HG02870 (cell line): ENCODE measurements around the gene QSOX2.
"Not testable (repeated sequence)": the region's sequence is repeated elsewhere in the genome, so short reads cannot be mapped to it uniquely, and the experiment has no call there.

Source experiments
- ATAC-seq: cut with Tn5 transposase; IDR thresholded peaks from one replicate; pipeline ENCODE4 v1.9.1; 2021; ENCODE audit warnings: mild to moderate bottlenecking, moderate library complexity; ENCODE audit not compliant: unreplicated experiment

Gene QSOX2

DNA sequence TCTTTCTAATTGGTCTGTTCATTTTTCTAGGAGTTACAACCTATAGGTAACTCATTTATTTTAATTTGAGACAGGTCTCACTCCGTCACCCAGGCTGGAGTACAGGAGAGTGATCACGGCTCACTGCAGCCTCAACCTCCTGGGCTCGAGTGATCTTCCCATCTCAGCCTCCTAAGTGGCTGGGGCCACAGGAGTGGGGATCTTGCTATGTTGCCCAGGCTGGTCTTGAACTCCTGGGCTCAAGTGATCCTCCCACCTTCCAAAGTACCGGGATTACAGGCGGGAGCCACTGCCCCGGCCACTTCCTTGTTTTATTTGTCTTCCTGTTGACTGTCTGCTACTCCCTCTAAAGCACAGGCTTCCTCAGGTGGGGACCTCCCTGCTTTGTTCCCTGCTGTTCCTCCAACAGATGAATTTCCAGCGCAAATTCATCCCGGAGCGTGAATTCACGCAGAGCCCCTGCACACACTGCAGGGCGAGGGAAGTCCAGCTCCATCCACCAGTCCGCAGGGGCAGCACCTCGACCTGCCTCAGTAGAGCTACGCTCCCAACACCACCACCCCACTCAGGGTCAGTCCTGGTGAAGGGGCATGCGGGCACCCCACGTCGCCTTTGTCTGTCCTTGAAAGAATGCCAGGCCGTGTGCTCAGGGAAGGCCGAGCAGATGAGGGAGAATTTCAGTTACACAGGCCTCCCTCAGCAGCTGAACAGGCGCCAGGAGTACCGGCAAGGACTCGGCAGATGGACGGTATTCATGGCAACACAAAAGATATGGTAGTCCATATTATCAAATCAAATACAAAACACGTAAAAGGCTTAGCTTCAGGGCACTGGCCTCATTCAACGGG, 6.3 kb downstream of the QSOX2 start:
- no peak for ATAC-seq

DNA sequence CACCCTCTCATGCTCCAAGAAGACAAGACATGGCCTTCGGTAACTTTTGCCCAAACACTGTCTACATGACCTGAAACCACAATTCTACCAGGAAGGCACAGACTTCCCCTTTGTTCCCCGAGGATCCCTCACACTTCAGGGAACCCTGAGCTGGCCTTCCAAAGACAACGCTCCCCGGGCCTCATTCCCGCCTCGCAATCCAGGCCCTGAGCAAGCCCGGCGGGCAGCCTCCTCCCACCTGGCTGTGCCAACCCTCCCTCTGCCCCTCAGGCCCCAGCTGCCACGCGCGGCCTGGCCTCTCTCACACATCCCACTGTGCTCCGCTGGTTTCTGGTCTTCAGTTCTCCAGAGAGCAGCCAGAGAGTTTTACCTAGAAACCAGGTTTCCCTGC, 7.3 kb downstream of the QSOX2 start:
- ATAC-seq, result no peak

DNA sequence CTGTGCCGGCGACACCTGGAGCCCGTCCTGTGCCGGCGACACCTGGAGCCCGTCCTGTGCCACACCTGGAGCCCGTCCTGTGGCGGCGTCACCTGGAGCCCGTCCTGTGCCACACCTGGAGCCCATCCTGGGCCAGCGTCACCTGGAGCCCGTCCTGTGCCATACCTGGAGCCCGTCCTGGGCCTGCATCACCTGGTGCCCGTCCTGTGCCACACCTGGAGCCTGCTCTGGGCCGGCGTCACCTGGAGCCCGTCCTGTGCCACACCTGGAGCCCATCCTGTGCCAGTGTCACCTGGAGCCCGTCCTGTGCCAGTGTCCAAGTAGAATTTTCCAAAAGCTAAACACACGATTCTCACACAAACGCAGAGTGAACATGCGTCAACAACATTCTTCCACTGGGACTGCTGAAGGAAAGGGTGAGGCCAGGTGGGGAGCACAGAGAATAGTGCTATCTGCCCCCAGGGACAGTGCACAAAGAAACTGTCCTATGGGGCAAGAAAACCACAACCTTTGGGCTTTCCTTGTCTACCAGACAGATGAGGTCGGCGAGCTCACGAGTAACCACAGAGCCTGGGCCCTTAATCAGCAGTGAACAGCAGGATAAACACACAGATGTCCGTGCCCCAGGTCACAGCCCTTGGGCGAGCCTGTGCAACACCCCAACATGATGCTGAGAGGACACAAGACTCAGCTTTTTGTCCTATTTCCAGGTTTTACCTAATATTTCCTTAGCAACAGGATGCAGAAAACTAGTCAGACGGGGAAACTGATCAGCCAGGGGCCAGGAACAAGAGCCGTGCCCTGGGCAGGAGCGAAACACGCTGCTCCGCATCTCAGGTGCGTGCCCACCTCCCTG, 7.9 kb downstream of the QSOX2 start:
- no peak for ATAC-seq

DNA sequence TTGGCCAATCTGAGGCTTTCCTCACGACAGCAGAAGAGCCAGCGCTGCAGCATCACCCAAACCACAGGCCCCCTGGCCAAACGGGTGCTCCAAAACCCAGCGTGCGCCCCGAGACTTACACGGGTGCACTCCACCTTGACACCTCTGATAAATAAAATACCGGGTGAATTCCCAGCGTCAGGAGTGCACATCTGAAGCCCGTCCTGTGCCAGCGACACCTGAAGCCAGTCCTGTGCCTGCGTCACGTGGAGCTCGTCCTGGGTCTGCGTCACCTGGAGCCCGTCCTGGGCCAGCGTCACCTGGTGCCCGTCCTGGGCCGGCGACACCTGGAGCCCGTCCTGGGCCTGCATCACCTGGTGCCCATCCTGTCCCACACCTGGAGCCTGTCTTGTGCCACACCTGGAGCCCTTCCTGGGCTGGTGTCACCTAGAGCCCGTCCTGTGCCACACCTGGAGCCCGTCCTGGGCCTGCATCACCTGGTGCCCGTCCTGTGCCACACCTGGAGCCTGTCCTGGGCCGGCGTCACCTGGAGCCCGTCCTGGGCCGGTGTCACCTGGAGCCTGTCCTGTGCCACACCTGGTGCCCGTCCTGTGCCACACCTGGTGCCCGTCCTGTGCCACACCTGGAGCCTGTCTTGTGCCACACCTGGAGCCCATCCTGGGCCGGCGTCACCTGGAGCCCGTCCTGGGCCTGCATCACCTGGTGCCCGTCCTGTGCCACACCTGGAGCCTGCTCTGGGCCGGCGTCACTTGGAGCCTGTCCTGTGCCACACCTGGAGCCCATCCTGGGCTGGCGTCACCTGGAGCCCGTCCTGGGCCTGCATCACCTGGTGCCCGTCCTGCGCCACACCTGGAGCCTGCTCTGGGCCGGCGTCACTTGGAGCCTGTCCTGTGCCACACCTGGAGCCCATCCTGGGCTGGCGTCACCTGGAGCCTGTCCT, 8.9 kb downstream of the QSOX2 start:
- ATAC-seq, result not testable (repeated sequence)

DNA sequence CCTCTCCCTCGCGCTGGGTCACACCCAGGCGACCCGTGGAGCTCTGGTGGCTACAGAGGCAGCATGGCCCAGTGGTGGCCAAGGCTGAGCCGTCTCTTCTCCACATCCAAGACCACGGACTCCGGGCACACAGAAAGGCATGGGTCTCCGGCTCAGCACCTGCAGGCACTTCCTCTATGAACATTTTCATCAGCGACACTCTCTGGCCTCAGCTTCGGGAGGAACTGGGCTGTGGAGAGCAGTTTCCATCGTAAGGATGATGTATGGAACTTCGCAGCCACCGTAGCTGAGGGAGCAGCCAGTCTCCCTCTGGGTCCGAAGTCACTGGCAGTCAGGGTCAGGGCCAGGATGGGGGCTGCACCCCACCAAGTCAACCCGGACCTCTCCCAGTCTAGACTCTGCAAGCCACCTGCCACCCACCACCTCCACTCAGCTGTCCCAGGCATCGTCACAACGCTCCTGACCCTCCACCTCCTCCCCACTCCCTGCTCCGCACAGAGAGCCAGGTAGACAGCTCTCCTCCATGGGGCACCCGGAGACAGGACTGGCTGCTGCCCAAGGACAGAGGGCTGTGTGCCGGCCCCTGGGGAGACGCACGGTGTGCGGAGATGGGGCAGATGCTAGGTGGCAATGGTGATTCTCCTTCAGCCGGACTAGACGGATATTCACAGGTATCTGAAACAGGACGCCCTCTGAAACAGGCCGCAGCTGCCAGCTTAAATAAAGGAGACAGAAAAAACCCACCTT, 9.7 kb downstream of the QSOX2 start:
- no peak for ATAC-seq

DNA sequence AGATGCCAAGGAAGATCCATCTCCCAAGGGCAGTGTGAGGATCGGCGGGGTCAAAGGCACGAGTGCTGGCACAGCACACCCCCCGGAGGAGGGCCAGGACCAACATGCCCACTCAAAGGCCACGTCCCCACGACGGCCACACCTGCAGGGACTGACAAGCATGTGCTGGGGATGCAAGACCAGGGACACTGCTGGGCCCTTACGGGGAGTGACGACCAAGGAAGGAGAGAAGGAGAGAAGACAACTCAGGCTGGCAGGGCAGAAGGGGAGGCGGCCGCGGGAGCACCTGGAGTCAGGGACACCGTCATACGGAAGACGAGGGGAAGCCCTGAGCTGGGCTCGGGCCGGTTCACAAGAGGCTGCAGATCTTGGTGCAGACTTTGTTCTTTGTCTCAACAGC, 10.4 kb downstream of the QSOX2 start:
- no peak for ATAC-seq

DNA sequence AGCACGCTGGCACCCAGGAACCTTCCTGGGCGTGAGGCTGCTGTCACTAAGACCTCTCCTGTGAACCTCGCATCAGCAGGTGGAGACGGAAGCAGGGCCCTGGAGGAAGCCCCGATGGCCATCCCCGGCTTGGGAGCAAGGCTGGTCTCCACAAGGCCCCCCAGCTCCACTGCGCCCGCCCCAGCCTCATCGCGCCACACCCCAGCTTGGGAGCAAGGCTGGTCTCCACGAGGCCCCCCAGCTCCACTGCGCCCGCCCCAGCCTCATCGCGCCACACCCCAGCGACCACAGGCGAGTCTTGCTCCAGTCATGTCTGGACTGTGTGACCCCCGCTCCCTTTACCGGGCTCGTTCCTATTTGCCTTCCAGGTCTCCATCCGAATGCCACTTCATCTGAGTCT, 11.0 kb downstream of the QSOX2 start:
- ATAC-seq, result no peak

DNA sequence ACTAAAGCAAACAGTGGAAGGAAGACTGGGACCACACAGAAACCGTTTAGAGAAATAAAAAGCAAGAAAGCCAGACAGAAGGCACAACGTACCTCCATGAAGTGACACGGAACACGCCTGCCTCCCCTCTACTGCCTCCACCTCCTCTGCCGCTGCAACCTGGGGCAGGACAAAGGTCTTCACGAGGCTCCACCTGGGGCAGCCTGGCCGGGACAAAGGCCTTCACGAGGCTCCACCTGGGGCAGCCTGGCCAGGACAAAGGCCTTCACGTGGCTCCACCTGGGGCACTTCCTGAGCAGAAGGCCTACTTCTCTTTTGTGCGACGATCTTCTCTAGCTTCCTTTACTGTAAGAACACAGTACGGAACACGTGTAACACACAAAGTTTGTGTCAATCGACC, 11.7 kb downstream of the QSOX2 start:
- ATAC-seq, result no peak

DNA sequence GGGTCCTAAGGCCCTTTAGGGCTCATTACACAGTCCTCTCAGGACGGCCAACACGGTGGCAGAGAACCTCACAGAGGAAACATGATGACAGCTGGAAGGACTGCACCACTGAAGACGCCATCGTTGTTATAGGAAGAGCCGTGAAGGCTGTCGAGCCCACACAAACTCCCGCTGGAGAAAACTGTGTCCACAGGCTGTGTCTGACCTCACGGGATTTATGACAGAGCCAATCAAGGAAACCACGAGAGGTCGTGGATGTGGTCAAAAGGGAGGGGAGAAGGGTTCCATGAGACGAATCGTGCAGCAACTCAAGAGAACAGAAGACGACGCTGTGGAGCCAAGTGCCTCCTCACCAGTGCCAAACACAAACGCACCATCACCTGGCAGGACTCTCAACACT, 12.2 kb downstream of the QSOX2 start:
- ATAC-seq, result no peak

DNA sequence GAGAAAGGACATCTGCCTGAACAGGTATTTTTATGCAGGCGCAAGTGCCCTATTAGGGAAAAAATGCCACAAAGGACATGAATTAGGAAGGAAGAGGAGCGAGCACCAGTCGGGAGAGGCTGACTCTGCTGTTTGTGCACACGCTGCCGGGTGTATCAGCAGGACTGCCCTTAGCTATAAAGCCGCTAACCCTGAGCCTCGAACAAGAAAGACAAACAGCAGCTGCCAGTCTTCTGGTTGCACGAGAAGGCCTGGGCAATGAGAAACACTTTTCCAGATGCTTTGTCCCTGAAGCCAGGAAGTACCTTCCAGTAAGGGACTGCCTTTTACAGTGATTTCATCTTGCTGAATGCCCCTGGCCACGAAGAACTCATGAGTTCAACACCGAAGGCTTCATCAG, 12.6 kb downstream of the QSOX2 start:
- ATAC-seq, result no peak

DNA sequence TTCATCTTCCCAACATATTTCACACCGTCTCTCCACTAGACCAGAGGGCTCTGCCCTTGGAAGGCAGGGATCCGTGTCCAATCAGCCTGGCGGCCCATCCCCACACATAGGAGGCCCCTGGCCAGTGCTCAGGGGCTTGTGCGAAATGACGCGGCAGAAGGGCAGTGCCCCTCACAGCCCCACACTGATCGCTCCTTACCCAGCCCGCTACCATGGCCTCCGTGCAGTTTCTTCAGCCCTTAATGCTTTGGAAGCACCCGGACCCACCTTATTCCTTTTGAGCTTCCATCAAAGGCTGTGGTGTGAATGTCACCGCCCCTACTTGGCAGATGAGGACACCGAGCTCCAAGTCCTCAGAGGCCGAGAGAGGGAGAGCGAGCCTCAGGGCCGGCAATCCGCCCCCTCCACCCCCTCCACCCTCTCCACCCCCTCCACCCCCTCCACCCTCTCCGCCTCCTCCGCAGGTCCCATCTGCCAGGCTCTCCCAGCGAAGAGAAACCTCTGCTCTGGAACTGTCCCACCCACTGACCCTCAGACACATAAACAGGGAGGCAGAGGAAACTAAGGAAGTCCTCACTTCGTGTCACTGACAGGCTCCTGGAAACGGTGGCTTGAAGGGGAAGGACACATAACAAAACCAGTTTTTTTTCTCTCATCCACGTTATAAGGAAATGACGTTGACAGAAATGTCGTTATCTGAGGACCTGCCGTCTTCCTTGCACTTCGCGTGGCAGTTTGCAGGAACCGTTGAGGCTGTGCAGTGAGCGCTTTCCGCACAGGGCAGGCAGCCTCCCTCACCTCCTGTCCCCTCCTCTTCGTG, 13.9 kb downstream of the QSOX2 start:
- ATAC-seq, result no peak

DNA sequence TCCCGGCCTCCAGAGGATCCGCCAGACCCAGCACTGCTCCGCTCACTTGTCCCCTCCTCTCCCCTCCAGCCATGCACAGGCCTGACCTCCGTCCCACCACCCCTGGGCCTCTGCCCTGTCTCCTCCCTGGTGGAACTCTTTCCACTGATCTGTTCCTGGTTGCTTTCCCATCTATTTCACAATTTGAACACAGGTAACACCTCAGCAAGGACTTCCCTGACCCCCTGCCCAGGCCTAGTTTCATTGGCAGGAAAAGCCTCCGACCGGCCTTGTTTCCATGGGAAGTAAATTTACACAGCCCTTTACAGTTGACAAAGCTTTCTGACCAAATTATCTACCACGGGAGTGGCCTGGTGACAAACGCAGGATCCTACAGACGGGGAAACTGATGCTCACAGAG, 14.8 kb downstream of the QSOX2 start:
- no peak for ATAC-seq

DNA sequence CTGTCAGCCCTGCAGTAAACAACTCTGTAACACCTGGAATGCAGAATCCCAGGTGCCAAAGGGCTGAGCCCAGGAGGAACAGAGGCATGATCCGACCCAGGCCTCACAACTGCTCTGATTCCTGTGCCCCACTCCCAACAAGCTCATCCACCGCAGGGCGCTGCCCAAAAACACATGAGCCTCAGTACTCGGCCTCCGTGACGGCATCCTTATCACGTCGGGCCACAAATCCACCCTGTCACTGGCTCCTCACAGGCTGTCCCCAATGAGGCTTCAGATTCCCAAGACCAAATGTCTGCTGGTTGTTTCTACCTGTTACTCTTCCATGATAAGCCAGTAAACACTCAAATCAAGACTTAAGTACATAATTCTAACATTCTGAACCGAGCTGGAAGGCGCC, 15.2 kb downstream of the QSOX2 start:
- no peak for ATAC-seq

DNA sequence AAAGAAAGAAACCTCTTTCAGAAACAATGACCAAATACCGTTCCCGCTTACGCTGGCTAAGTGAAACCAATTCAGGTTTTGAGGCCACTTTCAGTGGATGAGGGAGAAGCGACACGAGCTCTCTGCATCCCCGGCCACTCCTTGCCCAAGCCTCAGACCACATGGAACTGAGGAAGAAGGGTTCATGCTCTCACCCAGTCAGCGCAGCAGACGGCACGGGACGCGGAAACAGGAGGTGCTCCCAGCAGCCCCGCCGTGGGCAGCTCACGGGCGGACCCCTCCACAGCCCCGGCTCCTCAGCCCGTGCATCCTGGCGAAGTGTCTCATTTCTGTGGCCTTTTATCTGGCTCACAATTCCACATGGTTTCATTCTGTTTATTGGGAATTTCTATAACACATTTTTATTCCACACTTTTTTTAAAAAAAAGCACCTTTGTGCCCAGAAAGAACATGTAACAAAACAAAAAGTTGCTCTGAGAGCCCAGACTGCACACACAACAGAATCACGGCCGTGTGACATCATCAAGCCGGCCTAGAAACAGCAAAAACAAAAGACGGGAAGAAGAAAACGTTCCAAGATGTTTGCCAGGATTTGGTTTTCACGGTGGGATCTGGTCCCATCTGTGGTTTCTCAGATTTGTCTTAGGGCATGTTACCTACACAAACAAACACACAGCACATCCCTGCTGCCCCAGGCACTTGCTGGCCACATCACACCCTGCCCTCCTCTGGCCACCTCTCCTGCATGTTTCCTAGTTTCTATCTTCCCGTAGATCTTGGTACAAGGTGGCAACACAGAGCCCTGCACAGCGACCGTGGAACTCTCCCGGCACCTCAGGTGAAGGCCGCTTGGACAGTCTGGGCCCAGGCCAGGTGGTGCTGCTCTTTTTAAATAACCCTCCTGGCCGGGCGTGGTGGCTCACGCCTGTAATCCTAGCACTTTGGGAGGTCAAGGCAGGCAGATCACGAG, 16.2 kb downstream of the QSOX2 start:
- ATAC-seq, result no peak

DNA sequence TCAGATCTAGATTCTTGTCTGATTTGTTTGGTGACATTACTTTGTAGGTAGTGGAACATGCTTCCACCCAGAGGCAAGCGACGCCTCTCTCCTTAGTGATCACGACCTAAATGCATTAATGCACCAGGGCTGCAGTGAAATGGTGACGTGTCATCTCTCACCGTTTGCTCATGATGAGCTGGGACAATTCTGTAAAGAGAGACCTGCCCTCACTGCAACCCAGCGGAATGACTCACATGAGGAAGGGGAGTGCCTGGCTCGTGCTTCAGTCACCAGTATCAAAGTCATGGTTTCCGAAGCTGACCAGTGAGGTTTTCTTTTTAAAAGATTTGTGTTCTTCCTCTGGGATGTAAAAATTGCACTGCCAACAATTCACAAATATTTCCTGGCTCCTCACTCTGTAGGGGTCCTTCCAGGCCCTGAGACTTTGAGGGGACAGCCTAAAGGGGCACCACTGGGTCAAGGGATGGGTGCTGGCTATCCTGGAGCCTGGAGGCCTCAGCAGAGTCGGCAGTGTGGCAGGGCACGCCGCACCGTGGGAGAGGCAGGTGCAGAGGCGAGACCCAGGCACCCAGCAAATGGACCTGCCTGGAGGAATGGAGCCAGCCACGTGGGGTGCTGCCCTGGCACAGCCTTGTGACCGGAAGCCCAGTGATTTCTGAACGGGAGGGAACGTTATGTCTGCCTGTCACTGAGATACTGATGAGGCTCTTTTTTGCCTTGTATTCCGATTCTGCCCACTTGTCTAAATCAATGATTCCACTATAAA, 17.3 kb downstream of the QSOX2 start:
- no peak for ATAC-seq

DNA sequence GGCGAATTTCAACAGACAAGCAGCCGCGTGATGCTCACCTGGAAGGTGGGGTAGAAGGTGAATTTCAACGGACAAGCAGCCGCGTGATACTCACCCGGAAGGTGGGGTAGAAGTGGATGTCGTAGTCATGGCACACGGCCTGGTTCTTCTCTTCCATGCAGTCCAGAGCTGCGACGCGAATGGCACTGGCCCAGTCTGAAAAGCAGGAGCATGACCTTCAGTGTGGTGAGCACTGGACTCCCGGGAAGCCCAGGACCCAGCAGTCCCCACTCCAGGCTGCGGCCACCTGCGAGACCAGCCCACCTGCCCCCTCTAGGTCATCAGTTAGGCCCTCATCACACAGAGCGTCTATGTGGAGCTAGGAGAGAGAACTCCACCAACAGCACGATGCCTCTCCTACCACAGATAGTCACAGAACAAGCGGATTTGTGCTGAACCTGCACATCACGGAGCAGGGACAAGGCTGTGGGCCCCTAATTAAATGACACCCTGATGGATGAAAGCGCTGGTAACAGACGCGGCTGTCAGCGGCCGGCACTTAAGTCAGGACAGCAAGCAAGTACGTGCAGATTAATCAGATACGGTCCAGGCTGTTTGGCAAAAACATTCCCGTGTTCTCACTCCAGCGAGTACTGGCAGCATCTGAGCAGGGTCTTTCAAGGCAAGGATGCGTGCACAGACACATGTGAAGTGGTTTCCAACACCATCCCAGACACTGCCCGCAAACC, 18.8 kb downstream of the QSOX2 start:
- no peak for ATAC-seq
